Stimulated activated CD8-positive, alpha-beta memory T cell treated with anti-CD3 and anti-CD28 coated beads, Interleukin-12 subunit alpha, Interleukin-12 subunit beta, amount 100 ng/mL, for 4 hours (primary cell): Measurements from ENCODE around the gene WDR1.

ENCODE experiments used
- DNase-seq: peaks from one replicate; pipeline ENCODE4 v3.0.0-alpha.2; 2020; ENCODE audit warnings: low read depth

Gene WDR1

DNA sequence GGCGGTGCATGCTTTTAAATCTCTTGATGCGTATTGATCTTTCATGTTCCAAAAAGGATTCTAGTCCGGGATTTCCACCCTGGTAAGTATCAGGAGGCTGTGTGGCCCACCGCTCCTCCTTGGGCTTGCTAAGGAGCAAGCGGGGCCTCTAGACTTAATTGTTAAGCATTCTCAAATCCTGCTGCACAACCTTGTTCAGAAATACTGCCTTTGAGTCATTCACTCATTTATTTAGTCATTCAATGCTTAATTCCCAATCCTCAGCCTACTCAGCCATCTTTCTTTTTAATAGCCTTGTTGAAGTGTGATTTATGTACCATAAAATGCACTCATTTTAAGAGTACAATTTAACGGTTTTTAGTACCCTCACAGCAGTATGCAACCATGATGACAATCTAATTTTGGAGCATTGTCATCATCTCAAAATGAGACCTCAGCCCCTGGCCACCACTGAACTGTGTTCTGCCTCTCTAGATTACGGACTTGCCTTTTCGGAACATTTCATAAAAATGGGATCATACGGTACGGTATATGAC is 79.7 kb downstream of the WDR1 start:
- DNase-seq: no peak

GRCh38 chr4:10035130-10035529 is 81.5 kb downstream of the WDR1 start:
- DNase-seq: no peak

- no peak for DNase-seq
Measured at GRCh38 chr4:10034612-10035104, 81.9 kb downstream of the WDR1 start.

DNA sequence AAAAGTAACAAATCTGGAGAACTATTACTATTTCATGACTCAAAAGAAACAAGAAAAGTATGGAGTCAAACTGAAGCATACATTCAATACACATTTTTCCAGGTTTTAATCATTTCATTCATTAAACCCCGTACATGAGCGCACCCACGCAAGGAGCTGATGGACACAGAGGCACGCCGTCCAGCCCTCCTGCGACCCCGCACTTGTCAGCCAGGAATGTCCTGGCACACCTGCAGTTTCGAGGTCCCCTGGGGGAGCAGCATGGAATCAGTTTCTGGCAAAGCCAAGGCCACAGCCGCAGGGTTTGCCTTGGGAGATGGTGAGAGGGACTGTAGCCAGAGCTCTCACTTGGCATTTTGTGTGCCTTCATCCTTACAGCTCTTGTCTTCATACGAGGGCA is 82.5 kb downstream of the WDR1 start:
- DNase-seq: no peak

GRCh38 chr4:10033191-10033881 is 83.3 kb downstream of the WDR1 start:
- no peak for DNase-seq

DNA sequence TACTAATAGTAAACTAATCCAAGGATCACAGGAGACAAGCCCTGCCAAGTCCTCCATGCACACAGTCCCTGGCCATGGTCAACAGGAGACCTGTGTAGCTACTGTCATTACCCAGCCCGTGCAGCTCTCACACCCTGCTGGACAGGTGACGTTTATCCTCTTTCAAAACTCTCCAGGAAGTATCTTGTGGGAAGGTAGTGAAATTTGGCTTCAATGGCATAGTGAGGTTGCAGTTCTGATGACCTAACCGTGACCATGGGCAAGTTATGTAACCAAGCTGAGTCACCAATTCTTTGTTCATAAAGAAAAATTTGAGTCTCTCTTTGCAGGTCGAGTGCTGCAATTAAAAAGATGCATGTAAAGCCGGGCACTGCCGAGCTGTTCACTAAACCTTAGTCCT is 84.0 kb downstream of the WDR1 start:
- DNase-seq: no peak

GRCh38 chr4:10031668-10032590 is 84.7 kb downstream of the WDR1 start:
- no peak for DNase-seq

DNA sequence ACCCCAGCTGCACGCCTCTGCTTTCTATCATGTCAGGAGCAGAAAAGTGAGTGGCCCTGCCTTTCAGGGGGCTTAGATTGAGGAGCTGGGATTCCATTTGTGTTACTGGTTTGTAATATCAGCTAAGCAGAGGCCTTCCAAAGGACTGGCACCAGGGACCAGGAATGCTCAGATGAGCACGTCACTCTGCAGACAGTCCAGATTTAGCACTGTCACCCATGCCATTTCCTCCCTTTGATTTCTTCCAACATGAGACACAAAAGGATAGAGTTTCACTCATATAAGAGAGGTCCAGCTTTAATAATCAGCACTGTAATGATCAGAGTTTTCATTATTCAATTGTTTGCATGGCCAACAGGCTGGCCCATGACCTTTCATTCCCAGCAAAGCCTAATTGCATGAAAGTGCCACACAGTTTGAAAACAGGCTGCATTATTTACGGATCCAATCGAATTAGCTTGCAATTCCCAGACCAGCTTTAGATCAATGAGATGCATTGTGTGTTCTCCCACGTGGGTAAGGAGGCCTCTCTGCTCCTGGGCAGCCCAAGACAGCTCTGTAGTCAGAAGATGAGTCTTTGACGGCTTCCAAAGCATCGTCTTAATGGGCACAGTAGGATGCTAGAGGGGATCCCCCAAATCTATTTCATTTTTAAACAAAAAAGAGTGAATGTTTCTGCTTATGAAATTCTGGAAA is 85.5 kb downstream of the WDR1 start:
- DNase-seq: no peak

- no peak for DNase-seq
Measured at GRCh38 chr4:10029403-10029802, 87.2 kb downstream of the WDR1 start.

- no peak for DNase-seq
Measured at GRCh38 chr4:10028910-10029309, 87.7 kb downstream of the WDR1 start.

- DNase-seq: no peak
Measured at GRCh38 chr4:10026485-10026884, 90.1 kb downstream of the WDR1 start.

DNA sequence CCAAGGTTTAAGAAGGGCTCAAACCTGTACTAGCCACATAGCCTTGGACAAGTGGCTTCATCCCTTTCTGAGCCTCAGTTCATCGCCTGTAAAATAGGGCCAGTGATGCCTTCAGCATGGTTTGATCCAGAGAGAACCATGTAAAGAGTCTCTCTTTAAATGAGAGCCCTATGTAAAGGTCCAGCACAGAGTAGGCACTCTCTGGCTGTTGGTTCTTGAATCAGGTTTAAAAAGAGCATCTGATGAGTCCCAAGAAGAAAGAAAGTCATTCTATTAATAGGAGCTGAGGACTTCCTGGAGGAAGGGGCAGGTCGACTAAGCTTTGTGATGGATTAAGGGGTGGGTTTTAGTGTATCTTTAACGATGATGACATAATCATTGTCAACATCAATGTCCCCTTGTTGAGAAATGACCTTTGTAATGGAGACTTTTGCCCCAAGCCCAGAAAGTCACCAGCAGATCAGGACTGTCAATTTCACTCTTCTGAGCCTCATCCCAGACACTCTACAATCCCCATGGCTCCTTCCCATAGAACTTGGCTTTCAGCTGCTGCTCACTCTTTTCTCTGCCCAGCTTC is 91.3 kb downstream of the WDR1 start:
- DNase-seq: no peak
